OCI-LY1 (cell line): Measurements from ENCODE around the gene ZNF180.
A peak's percentile ranks its signal among the peaks of the same experiment; 100 is the strongest.

Experiments
- H2AFZ ChIP-seq: fragments of 200-600 bp; sonication (generic), shearing (Covaris generic); 2 replicates; pipeline ENCODE4 v1.6.0; 2014; ENCODE audit warnings: antibody characterized with exemption, mild to moderate bottlenecking, low read length
- H3F3A ChIP-seq: fragments of 200-600 bp; sonication (generic), shearing (Covaris generic); 2 replicates; pipeline ENCODE4 v1.6.0; 2014; ENCODE audit warnings: mild to moderate bottlenecking, antibody characterized with exemption, low read length, moderate library complexity; ENCODE audit not compliant: insufficient read depth
- H3K27ac ChIP-seq: fragments of 200-600 bp; sonication (generic); 2 replicates; pipeline ENCODE4 v1.5.1; 2014; ENCODE audit warnings: low read length, mixed run types, mild to moderate bottlenecking, low read depth; ENCODE audit not compliant: poor library complexity, severe bottlenecking
- H3K27me3 ChIP-seq: fragments of 200-600 bp; sonication (generic); 2 replicates; pipeline ENCODE4 v1.6.0; 2014; ENCODE audit warnings: antibody characterized with exemption, mild to moderate bottlenecking, low read length, moderate library complexity; ENCODE audit not compliant: insufficient read depth
- H3K36me3 ChIP-seq: fragments of 200-600 bp; sonication (generic); 2 replicates; pipeline ENCODE4 v1.6.1; 2014; ENCODE audit warnings: mild to moderate bottlenecking, antibody characterized with exemption, low read length, moderate library complexity, mixed read lengths; ENCODE audit not compliant: insufficient read depth
- H3K4me1 ChIP-seq: fragments of 200-600 bp; sonication (generic); 2 replicates; pipeline ENCODE4 v1.5.1; 2014; ENCODE audit warnings: mild to moderate bottlenecking, low read length, moderate library complexity; ENCODE audit not compliant: insufficient read depth, severe bottlenecking
- H3K4me2 ChIP-seq: fragments of 200-600 bp; sonication (generic), shearing (Covaris generic); 2 replicates; pipeline ENCODE4 v1.6.1; 2014; ENCODE audit warnings: low read length
- H3K4me3 ChIP-seq: fragments of 200-600 bp; sonication (generic); 2 replicates; pipeline ENCODE4 v1.5.1; 2014; ENCODE audit warnings: low read length, low read depth, mild to moderate bottlenecking, mixed read lengths; ENCODE audit not compliant: poor library complexity, severe bottlenecking
- H3K79me2 ChIP-seq: fragments of 200-600 bp; shearing (Covaris generic); 2 replicates; pipeline ENCODE4 v1.6.1; 2016; ENCODE audit warnings: mixed run types, low read length, mixed read lengths; ENCODE audit not compliant: insufficient read depth
- H3K9ac ChIP-seq: fragments of 200-600 bp; sonication (generic), shearing (Covaris generic); 2 replicates; pipeline ENCODE4 v1.6.1; 2014; ENCODE audit warnings: mild to moderate bottlenecking, low read length, mixed read lengths
- H3K9me2 ChIP-seq: fragments of 200-600 bp; sonication (generic), shearing (Covaris generic); 2 replicates; pipeline ENCODE4 v1.6.1; 2014; ENCODE audit warnings: low read depth, mild to moderate bottlenecking, low read length, mixed read lengths
- H3K9me3 ChIP-seq: fragments of 200-600 bp; shearing (Covaris generic); 2 replicates; pipeline ENCODE4 v1.6.1; 2014; ENCODE audit warnings: low read length, mixed read lengths
- H4K20me1 ChIP-seq: fragments of 200-600 bp; sonication (generic), shearing (Covaris generic); 2 replicates; pipeline ENCODE4 v1.6.0; 2016; ENCODE audit warnings: mild to moderate bottlenecking, low read length; ENCODE audit not compliant: insufficient read depth
- EZH2 ChIP-seq: fragments of 200-600 bp; sonication (generic), shearing (Covaris generic); IDR thresholded peaks from 2 replicates; pipeline ENCODE4 v1.8.0; 2017; ENCODE audit warnings: borderline replicate concordance, mixed run types, mild to moderate bottlenecking, antibody characterized with exemption, low read length, moderate library complexity, mixed read lengths
- TF ChIP-seq, protein P1 (sequence below): fragments of 200-600 bp; sonication (generic), shearing (Covaris generic); IDR thresholded peaks from 2 replicates; pipeline ENCODE4 v1.5.1; 2017; ENCODE audit warnings: mild to moderate bottlenecking, antibody characterized with exemption, low read length, moderate library complexity, mixed read lengths

ZNF180 gene

DNA sequence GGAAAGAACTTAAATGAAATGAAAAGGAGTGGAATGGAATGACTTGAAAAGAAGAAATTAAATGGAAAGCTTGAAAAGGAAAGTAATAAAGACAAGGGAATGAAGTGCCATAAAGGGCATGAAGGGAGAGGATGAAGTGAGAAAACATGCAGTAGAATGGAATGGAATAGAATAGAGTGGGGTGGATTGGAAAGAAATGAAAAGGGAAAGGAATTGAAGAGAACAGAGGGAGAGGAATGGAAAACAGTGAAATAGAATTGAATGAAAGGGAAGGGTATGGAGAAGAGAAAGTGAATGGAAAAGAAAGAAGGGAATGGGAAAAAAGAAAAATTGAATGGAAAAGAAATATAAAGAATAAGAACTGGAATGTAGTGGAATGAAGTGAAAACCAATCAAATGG is 9.2 kb upstream of the ZNF180 start:
- no peaks in the 10 kb centered on the region for H3K4me1 ChIP-seq
- H2AFZ ChIP-seq: no peak overlapping the region
- no peak overlapping the region for H3K4me3 ChIP-seq
- no peak overlapping the region for H3K9ac ChIP-seq
- no peaks in the 10 kb centered on the region for H4K20me1 ChIP-seq
- no peaks in the 10 kb centered on the region for H3K9me3 ChIP-seq
- H3F3A ChIP-seq: no peaks in the 10 kb centered on the region
- no peaks in the 10 kb centered on the region for H3K27me3 ChIP-seq
- H3K27ac ChIP-seq: no peak overlapping the region
- H3K4me2 ChIP-seq: no peak overlapping the region
- H3K9me2 ChIP-seq: no peaks in the 10 kb centered on the region
- H3K79me2 ChIP-seq: no peaks in the 10 kb centered on the region
- TF ChIP-seq, protein P1, sequence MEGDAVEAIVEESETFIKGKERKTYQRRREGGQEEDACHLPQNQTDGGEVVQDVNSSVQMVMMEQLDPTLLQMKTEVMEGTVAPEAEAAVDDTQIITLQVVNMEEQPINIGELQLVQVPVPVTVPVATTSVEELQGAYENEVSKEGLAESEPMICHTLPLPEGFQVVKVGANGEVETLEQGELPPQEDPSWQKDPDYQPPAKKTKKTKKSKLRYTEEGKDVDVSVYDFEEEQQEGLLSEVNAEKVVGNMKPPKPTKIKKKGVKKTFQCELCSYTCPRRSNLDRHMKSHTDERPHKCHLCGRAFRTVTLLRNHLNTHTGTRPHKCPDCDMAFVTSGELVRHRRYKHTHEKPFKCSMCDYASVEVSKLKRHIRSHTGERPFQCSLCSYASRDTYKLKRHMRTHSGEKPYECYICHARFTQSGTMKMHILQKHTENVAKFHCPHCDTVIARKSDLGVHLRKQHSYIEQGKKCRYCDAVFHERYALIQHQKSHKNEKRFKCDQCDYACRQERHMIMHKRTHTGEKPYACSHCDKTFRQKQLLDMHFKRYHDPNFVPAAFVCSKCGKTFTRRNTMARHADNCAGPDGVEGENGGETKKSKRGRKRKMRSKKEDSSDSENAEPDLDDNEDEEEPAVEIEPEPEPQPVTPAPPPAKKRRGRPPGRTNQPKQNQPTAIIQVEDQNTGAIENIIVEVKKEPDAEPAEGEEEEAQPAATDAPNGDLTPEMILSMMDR: no peak
- no peak for TF ChIP-seq EZH2
- no peaks in the 10 kb centered on the region for H3K36me3 ChIP-seq

DNA sequence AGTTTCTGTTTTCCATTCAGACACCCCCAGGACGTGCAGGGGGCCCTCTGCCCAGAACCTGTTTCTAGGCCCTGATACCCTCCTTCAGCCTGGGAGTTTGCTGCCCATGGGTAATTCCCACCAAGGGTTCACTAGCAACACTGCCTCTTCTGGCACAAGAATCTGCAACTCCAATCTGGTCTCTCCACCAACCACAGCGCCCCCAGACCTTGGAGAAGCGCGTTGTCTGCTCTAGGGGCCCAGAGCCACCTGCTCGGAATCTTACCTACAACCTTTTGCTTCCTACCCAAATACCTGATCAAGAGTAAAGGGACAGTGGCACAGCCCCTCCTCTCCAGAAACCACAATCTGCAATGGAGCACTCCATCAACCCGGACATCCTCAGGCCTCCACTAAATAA is 763 bp downstream of the ZNF180 start:
- no peak for TF ChIP-seq EZH2
- TF ChIP-seq, protein P1: peak; percentile 38; the same call in 1 of the 2 replicates

DNA sequence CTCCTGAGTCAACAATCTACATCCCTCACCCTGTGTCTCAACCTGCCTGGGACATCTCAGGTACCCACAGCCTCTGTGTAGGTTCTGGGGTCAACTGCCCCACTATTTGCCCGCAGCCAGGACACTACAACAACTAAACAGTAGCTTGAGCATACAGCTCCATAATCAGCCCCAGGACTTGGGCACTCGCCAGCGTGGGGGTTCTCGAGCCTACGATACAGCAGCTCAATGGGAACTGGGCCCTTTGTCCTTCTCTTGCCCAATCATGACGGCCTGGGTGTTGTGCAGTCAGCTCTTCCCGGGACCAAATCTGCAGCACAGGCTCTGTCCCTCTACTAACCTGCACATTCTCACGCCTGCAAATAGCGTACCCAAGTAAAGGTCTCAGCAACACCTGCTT is 1.3 kb downstream of the ZNF180 start:
- H2AFZ ChIP-seq: no peak overlapping the region
- H3K9me2 ChIP-seq: no peaks in the 10 kb centered on the region
- peaks cover 54% of the 10 kb centered on the region for H3K36me3 ChIP-seq
- H3K9me3 ChIP-seq: peaks cover 49% of the 10 kb centered on the region
- H3K27ac ChIP-seq: no peak overlapping the region
- peaks cover 20% of the 10 kb centered on the region for H3K79me2 ChIP-seq
- H4K20me1 ChIP-seq: no peaks in the 10 kb centered on the region
- no peak for TF ChIP-seq EZH2
- TF ChIP-seq, protein P1: no peak
- peaks cover 13% of the 10 kb centered on the region for H3K4me1 ChIP-seq
- peak overlapping the region; percentile 96 for H3K4me3 ChIP-seq
- peak overlapping the region; percentile 73 for H3K4me2 ChIP-seq
- no peak overlapping the region; the same call in 1 of the 2 replicates for H3K9ac ChIP-seq
- no peaks in the 10 kb centered on the region for H3F3A ChIP-seq
- H3K27me3 ChIP-seq: no peaks in the 10 kb centered on the region; the same call in 1 of the 2 replicates

More for the DNA sequence above, 763 bp downstream of the ZNF180 start:
- H3K4me3 ChIP-seq: peak overlapping the region; percentile 96
- H3K36me3 ChIP-seq: peaks cover 48% of the 10 kb centered on the region
- H3K79me2 ChIP-seq: peaks cover 20% of the 10 kb centered on the region
- peak overlapping the region; percentile 89 for H3K9ac ChIP-seq
- no peak overlapping the region for H2AFZ ChIP-seq
- no peaks in the 10 kb centered on the region for H3F3A ChIP-seq
- H3K27ac ChIP-seq: peak overlapping the region; percentile 58
- H3K27me3 ChIP-seq: no peaks in the 10 kb centered on the region; the same call in 1 of the 2 replicates
- no peaks in the 10 kb centered on the region for H4K20me1 ChIP-seq
- H3K4me2 ChIP-seq: peak overlapping the region; percentile 73
- H3K4me1 ChIP-seq: peaks cover 13% of the 10 kb centered on the region
- H3K9me2 ChIP-seq: no peaks in the 10 kb centered on the region
- H3K9me3 ChIP-seq: peaks cover 46% of the 10 kb centered on the region
